ENCODE results near the gene PLXNC1.

DNA sequence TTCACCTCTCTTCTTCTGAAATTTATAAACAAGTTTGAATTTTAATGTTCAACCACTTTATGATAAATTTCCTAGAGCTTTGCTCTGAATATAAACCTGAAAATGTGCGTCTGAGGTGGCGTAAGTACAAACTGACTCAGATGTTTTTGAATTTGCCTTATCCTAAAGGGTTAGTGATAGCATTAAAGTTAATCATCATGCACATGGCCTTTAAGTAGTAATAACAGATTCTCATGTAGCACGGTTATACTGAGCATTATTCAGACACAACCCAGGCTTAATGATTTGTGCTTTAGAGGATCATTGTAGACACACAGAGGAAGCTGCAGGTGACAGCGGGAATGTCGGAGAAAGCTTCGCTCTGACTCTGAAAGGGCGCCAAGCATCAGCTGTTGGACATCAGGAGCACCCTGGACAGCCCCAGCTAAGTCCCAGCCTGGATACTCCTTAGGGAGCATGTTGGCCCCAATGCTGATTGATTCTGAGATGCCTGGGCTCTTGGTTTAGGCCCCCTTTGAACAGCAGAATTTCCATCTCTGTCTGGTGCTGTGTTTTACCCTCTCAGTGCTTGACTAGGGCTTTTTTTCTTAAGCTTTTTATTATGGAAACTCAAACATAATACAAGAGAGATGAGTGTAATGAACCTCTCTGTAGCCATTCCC is 91.1 kb downstream of the PLXNC1 start:
- TF ChIP-seq CTCF (IDR thresholded peaks at IDR 0.05): no peak
- TF ChIP-seq POLR2A (IDR thresholded peaks at IDR 0.05): no peak
- TF ChIP-seq EP300 (IDR thresholded peaks at IDR 0.05): no peak
